Tibial nerve (tissue), 4 donors: Measurements from ENCODE around the gene ZNF740.

Experiments used
- CTCF ChIP-seq, 5 experiments: fragments of 200-600 bp in 3 of 5; fragments of 450-650 bp in 2 of 5; sonication (generic) in 3 of 5; IDR thresholded peaks; one replicate each; pipeline ENCODE4 v1.5.1; 2016 to 2019; ENCODE audit warnings: antibody characterized with exemption in 5 of 5, mild to moderate bottlenecking in 3 of 5, moderate library complexity in 2 of 5
- EP300 ChIP-seq, 2 donors: sonication (generic); formaldehyde crosslinking; IDR thresholded peaks; one replicate each; pipeline ENCODE4 v1.6.1; 2017; ENCODE audit warnings: antibody characterized with exemption in 2 of 2, mild to moderate bottlenecking in 1 of 2
- POLR2A ChIP-seq, 2 donors: fragments of 450-650 bp; IDR thresholded peaks; one replicate each; pipeline ENCODE4 v1.6.1; 2017; ENCODE audit warnings: antibody characterized with exemption in 2 of 2, mild to moderate bottlenecking in 2 of 2, moderate library complexity in 2 of 2

GRCh38 chr12:53217931-53218307, 37.4 kb downstream of the ZNF740 start:
- TF ChIP-seq POLR2A (IDR thresholded peaks at IDR 0.05) (no peak), CTCF (IDR thresholded peaks at IDR 0.05) (no peak), EP300 (IDR thresholded peaks at IDR 0.05) (no peak)
